ENCODE data around the gene RFTN1. TPM values are rescaled to one million over a fixed set of nuclear protein-coding genes. Genes with fewer than 3 reads are reported as not detected.
"Not testable (repeated sequence)": the region's sequence is repeated elsewhere in the genome, so short reads cannot be mapped to it uniquely, and the experiment has no call there.

Gene RFTN1
- total and polyA plus RNA-seq, 2 donors (not counting 3 experiments of a cell fraction or from before 2014, with no cell fraction given) = 40.3 to 43.3 TPM

GRCh38 chr3:16490062-16490619 is 23.4 kb downstream of the RFTN1 start:
- ChIA-PET CTCF (no interaction called here), POLR2A (no interaction called here)
- H3K9me1 ChIP-seq (replicated peaks; ENCODE audit: control insufficient read depth, extremely low read depth, insufficient read depth, low read length) = no peaks in the 10 kb centered on the region
- H3K36me3 ChIP-seq (ENCODE audit: control insufficient read depth in 2 of 2, extremely low read depth in 1 of 2, insufficient read depth in 2 of 2, low read length in 2 of 2) = peaks cover 2 to 3% of the 10 kb centered on the region in 2 experiments
- DNase-seq (ENCODE audit: low read depth, low spot score) (no peak), FAIRE-seq (no peak)
- H3K27me3 ChIP-seq (ENCODE audit: control insufficient read depth in 2 of 2, insufficient read depth in 2 of 2, low read length in 2 of 2) = no peaks in the 10 kb centered on the region
- H3K79me2 ChIP-seq (ENCODE audit: control insufficient read depth, insufficient read depth, low read length) = no peaks in the 10 kb centered on the region
- H3K9ac ChIP-seq (replicated peaks; ENCODE audit: extremely low read depth, insufficient read depth, low read length) = no peak overlapping the region
- H3K4me2 ChIP-seq (ENCODE audit: insufficient read depth, low read length) = no peak overlapping the region
- no peak overlapping the region for H3K27ac ChIP-seq (ENCODE audit: insufficient read depth, low read depth, low read length)
- no TSS peak for BruUV-seq (replicated peaks)
- intact Hi-C loops (cut with micrococcal nuclease) = no loop called here
- H3K4me1 ChIP-seq (ENCODE audit: control insufficient read depth, extremely low read depth, insufficient read depth, low read length) = peaks cover 16% of the 10 kb centered on the region
- H3K4me3 ChIP-seq (replicated peaks in 1 of 3; ENCODE audit: insufficient read depth in 1 of 3, low read depth in 1 of 3, low read length in 3 of 3) = no peak overlapping the region
- dilution Hi-C loops (cut with MboI; ENCODE audit: extremely low pct_ligation_motif_present, low sequenced_read_pairs) = no loop called here
- H2AFZ ChIP-seq (ENCODE audit: low read depth, low read length) = no peak overlapping the region
- no peaks in the 10 kb centered on the region for H3K9me3 ChIP-seq (replicated peaks; ENCODE audit: control insufficient read depth, insufficient read depth, low read length)
- no peaks in the 10 kb centered on the region for H4K20me1 ChIP-seq (replicated peaks; ENCODE audit: control insufficient read depth, extremely low read depth, insufficient read depth, low read length)
- TF ChIP-seq POLR2AphosphoS5 (IDR thresholded peaks at IDR 0.05; ENCODE audit: insufficient read depth, low read depth, low read length) (no peak), MYC (IDR thresholded peaks at IDR 0.05; ENCODE audit: low read depth, low read length) (no peak), EZH2 (IDR thresholded peaks at IDR 0.05; ENCODE audit: borderline replicate concordance, low read depth, low read length, severe bottlenecking) (no peak), JUN (IDR thresholded peaks at IDR 0.05; ENCODE audit: borderline replicate concordance, insufficient read depth, insufficient read length, low read depth) (no peak), FOS (IDR thresholded peaks at IDR 0.05; ENCODE audit: borderline replicate concordance, insufficient read depth, low read length) (no peak), POLR2A (IDR thresholded peaks at IDR 0.05; ENCODE audit: low read depth, low read length) (no peak), GATA2 (IDR thresholded peaks at IDR 0.05; ENCODE audit: insufficient read depth, insufficient read length, low read depth, low read length) (no peak)
- TF ChIP-seq, protein P1, sequence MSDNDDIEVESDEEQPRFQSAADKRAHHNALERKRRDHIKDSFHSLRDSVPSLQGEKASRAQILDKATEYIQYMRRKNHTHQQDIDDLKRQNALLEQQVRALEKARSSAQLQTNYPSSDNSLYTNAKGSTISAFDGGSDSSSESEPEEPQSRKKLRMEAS (IDR thresholded peaks at IDR 0.05; ENCODE audit: insufficient read depth, insufficient read length) = no peak
- TF ChIP-seq, protein P2, sequence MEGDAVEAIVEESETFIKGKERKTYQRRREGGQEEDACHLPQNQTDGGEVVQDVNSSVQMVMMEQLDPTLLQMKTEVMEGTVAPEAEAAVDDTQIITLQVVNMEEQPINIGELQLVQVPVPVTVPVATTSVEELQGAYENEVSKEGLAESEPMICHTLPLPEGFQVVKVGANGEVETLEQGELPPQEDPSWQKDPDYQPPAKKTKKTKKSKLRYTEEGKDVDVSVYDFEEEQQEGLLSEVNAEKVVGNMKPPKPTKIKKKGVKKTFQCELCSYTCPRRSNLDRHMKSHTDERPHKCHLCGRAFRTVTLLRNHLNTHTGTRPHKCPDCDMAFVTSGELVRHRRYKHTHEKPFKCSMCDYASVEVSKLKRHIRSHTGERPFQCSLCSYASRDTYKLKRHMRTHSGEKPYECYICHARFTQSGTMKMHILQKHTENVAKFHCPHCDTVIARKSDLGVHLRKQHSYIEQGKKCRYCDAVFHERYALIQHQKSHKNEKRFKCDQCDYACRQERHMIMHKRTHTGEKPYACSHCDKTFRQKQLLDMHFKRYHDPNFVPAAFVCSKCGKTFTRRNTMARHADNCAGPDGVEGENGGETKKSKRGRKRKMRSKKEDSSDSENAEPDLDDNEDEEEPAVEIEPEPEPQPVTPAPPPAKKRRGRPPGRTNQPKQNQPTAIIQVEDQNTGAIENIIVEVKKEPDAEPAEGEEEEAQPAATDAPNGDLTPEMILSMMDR (IDR thresholded peaks at IDR 0.05; ENCODE audit: extremely low read depth in 1 of 2, insufficient read depth in 1 of 2, low read depth in 1 of 2, low read length in 2 of 2) = no peak

- H3K27me3 ChIP-seq (ENCODE audit: control insufficient read depth in 2 of 2, insufficient read depth in 2 of 2, low read length in 2 of 2); DNase-seq (ENCODE audit: low read depth, low spot score); H3K9ac ChIP-seq (replicated peaks; ENCODE audit: extremely low read depth, insufficient read depth, low read length); intact Hi-C loops (cut with micrococcal nuclease); dilution Hi-C loops (cut with MboI; ENCODE audit: extremely low pct_ligation_motif_present, low sequenced_read_pairs); H3K9me3 ChIP-seq (replicated peaks; ENCODE audit: control insufficient read depth, insufficient read depth, low read length); BruUV-seq (replicated peaks); H3K79me2 ChIP-seq (ENCODE audit: control insufficient read depth, insufficient read depth, low read length); H4K20me1 ChIP-seq (replicated peaks; ENCODE audit: control insufficient read depth, extremely low read depth, insufficient read depth, low read length); FAIRE-seq; H2AFZ ChIP-seq (ENCODE audit: low read depth, low read length); H3K9me1 ChIP-seq (replicated peaks; ENCODE audit: control insufficient read depth, extremely low read depth, insufficient read depth, low read length); POLR2A ChIA-PET; H3K27ac ChIP-seq (ENCODE audit: insufficient read depth, low read depth, low read length); H3K4me2 ChIP-seq (ENCODE audit: insufficient read depth, low read length); CTCF ChIA-PET; H3K36me3 ChIP-seq (ENCODE audit: control insufficient read depth in 2 of 2, extremely low read depth in 1 of 2, insufficient read depth in 2 of 2, low read length in 2 of 2); H3K4me3 ChIP-seq (replicated peaks in 1 of 3; ENCODE audit: insufficient read depth in 1 of 3, low read depth in 1 of 3, low read length in 3 of 3): not testable (repeated sequence)
- H3K4me1 ChIP-seq (ENCODE audit: control insufficient read depth, extremely low read depth, insufficient read depth, low read length) = peaks cover 16% of the 10 kb centered on the region
Observed at GRCh38 chr3:16489326-16490061, 24.0 kb downstream of the RFTN1 start.
